ENCODE data around the gene CERS2.

DNA sequence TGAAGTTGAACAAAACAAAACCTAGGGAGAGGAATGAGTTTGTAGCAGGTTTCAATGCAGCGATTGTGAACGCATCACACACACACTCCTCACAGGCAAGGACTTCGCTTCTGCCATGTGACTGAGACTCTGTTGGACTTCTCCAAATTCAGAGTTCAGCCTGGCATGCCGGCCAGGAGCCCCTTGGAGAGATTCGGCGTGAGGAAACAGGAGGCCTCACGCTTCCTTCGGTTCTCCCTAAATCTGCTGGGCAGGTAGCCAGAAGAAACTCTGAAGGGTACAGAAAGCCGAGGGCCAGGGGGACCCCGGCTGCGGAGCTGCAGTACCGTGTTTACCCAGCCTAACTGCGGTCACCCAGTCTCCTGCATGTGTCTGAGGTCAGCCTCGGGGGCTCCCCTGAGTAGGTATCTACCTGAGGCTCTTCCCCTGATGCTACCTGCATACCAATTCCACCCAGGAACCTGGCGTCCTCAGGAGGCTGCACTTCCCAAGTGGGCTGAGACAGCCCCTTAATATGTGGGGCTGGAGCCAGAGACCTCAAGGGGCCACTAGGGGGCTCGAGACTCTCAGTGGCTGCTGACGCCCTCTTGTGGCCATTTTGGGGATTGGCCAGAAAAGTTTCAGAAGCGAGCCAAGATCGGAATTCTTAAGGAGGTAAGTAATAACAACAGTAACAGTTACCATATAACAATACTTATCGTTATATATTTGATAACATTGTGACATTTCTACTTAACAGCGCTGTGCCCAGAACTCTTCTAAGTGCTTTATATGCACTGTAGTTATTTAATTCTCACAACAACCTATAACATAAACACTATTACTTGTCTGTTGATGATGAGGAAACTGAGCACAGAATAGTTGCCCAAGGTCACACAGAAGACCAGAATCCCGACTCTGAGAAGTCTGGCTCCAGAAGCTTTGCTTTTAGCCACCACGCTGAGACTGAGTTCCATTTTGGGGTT is 4.7 kb upstream of the CERS2 start:
- TF ChIP-seq, protein P1, sequence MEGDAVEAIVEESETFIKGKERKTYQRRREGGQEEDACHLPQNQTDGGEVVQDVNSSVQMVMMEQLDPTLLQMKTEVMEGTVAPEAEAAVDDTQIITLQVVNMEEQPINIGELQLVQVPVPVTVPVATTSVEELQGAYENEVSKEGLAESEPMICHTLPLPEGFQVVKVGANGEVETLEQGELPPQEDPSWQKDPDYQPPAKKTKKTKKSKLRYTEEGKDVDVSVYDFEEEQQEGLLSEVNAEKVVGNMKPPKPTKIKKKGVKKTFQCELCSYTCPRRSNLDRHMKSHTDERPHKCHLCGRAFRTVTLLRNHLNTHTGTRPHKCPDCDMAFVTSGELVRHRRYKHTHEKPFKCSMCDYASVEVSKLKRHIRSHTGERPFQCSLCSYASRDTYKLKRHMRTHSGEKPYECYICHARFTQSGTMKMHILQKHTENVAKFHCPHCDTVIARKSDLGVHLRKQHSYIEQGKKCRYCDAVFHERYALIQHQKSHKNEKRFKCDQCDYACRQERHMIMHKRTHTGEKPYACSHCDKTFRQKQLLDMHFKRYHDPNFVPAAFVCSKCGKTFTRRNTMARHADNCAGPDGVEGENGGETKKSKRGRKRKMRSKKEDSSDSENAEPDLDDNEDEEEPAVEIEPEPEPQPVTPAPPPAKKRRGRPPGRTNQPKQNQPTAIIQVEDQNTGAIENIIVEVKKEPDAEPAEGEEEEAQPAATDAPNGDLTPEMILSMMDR (IDR thresholded peaks at IDR 0.05; ENCODE audit: low read length), result peak; percentile 100
- TF ChIP-seq EZH2 (IDR thresholded peaks at IDR 0.05; ENCODE audit: borderline replicate concordance, low read length), result no peak

Measured in OCI-LY1 (cell line).